K562 (cell line): ENCODE data around the gene CRB2. TPM values are rescaled to one million over a fixed set of nuclear protein-coding genes. Genes with fewer than 3 reads are reported as not detected.

Source experiments
- BDP1 ChIP-seq: IDR thresholded peaks from 3 replicates; pipeline ENCODE4 v1.6.1; 2011; ENCODE audit not compliant: insufficient read length, insufficient read depth
- CTBP1 ChIP-seq: fragments of 450-650 bp; IDR thresholded peaks from 2 replicates; pipeline ENCODE4 v1.6.1; 2016; ENCODE audit warnings: borderline replicate concordance
- JUND ChIP-seq, 2 experiments: IDR thresholded peaks; 2 replicates in 1 of 2; 3 replicates in 1 of 2; pipeline ENCODE4 v1.6.1; 2011; ENCODE audit warnings: borderline replicate concordance in 2 of 2, low read depth in 2 of 2, low read length in 2 of 2, improper control_type of control experiment in 1 of 2, missing biosample characterization in 1 of 2, missing genetic modification characterization in 1 of 2, missing genetic modification reagents in 1 of 2
- KDM4B ChIP-seq, 2 experiments: fragments of 450-650 bp in 1 of 2; sonication (generic) in 1 of 2; IDR thresholded peaks; 2 replicates each; pipeline ENCODE4 v1.6.1; 2016 to 2017; ENCODE audit warnings: borderline replicate concordance in 2 of 2, antibody characterized with exemption in 1 of 2, low read depth in 1 of 2, mild to moderate bottlenecking in 1 of 2
- MAFK ChIP-seq: IDR thresholded peaks from 2 replicates; pipeline ENCODE4 v1.6.1; 2011; ENCODE audit warnings: low read length, improper control_type of control experiment
- MXI1 ChIP-seq: IDR thresholded peaks from 2 replicates; pipeline ENCODE4 v1.6.1; 2011; ENCODE audit warnings: low read depth, mild to moderate bottlenecking, improper control_type of control experiment, low read length
- NELFE ChIP-seq: IDR thresholded peaks from 2 replicates; pipeline ENCODE4 v1.6.1; 2011; ENCODE audit warnings: mild to moderate bottlenecking; ENCODE audit not compliant: insufficient read depth, insufficient read length
- NFE2 ChIP-seq: IDR thresholded peaks from 2 replicates; pipeline ENCODE4 v1.6.1; 2014; ENCODE audit warnings: antibody characterized with exemption, low read depth
- SAP30 ChIP-seq: fragments of 200-600 bp; sonication (generic); IDR thresholded peaks from 2 replicates; pipeline ENCODE4 v1.6.1; 2012; ENCODE audit warnings: borderline replicate concordance, low read depth, mild to moderate bottlenecking, moderate library complexity, low read length, control low read depth, inconsistent platforms; ENCODE audit not compliant: insufficient read depth, poor library complexity, severe bottlenecking
- SIN3B ChIP-seq: fragments of 450-650 bp; IDR thresholded peaks from 2 replicates; pipeline ENCODE4 v1.6.1; 2017; ENCODE audit warnings: low read depth, mild to moderate bottlenecking, moderate library complexity
- SMARCA5 ChIP-seq: fragments of 450-650 bp; IDR thresholded peaks from 2 replicates; pipeline ENCODE4 v1.6.1; 2016
- SRSF7 ChIP-seq: fragments of 200-400 bp; formaldehyde crosslinking; optimal IDR thresholded peaks from 2 replicates; pipeline ENCODE3; 2017; ENCODE audit warnings: mild to moderate bottlenecking, low read depth, low read length
- TAF9B ChIP-seq: fragments of 450-650 bp; IDR thresholded peaks from 2 replicates; pipeline ENCODE4 v1.6.1; 2018; ENCODE audit warnings: mild to moderate bottlenecking; ENCODE audit not compliant: partially characterized antibody
- TBP ChIP-seq: optimal IDR thresholded peaks from 2 replicates; pipeline ENCODE3; 2011; ENCODE audit warnings: low read depth, low read length, improper control_type of control experiment
- ZBED1 ChIP-seq: IDR thresholded peaks from 2 replicates; pipeline ENCODE4 v1.6.1; 2014
- ZNF551 ChIP-seq: fragments of 250-450 bp; sonication (Bioruptor Pico); IDR thresholded peaks from 2 replicates; pipeline ENCODE4 v1.5.0; 2021; ENCODE audit warnings: mild to moderate bottlenecking, moderate library complexity
- ZNF696 ChIP-seq: fragments of 250-450 bp; sonication (Bioruptor Pico); conservative IDR thresholded peaks from 2 replicates; pipeline ENCODE4 v1.4.0; 2020; ENCODE audit warnings: mild to moderate bottlenecking, moderate library complexity
- polyA plus RNA-seq, 8 experiments: library from polyadenylated mRNA; depleted of rRNA in 4 of 8; stranded (reverse) in 5 of 8; unstranded in 3 of 8; fragments of >200 nt; fragmentation: Nextera tagmentation in 2 of 8; fragmentation: Illumina TruSeq in 1 of 8; extraction: Ambion mirVana in 2 of 8; extraction: Trizol in 1 of 8; gene quantifications; 2 replicates each; pipeline versions ENCODE4 v1.2.1 to v1.2.3, GENCODE V29; 2011 to 2014; ENCODE audit warnings: inconsistent platforms in 1 of 8, missing spikeins in 1 of 8
- total RNA-seq, 7 experiments: library from RNA; depleted of rRNA in 6 of 7; stranded (reverse); fragments of >200 nt in 6 of 7; fragmentation: Illumina TruSeq in 2 of 7; extraction: Trizol in 2 of 7; gene quantifications; 2 replicates each; pipeline versions ENCODE4 v1.2.1 to v1.2.3, GENCODE V29; 2011 to 2021; ENCODE audit warnings: low replicate concordance in 1 of 7
- TF ChIP-seq, protein P1 (sequence below), 2 experiments: fragments of 450-650 bp; conservative IDR thresholded peaks; 2 replicates each; pipeline ENCODE4 v1.6.1; 2017; ENCODE audit warnings: mild to moderate bottlenecking in 2 of 2, moderate library complexity in 2 of 2
- TF ChIP-seq, protein P2 (sequence below), 2 experiments: fragments of 450-650 bp; formaldehyde crosslinking in 1 of 2; IDR thresholded peaks; 2 replicates each; pipeline versions ENCODE4 v1.4.0 to v1.6.1; 2014 to 2020; ENCODE audit warnings: mild to moderate bottlenecking in 2 of 2, borderline replicate concordance in 1 of 2, low read depth in 1 of 2

The CRB2 gene
- total and polyA plus RNA-seq, 9 of the 15 experiments (the other 6 are each of a cell fraction or from before 2014, with no cell fraction given), result 0.13 to 1.2 (median 0.25) TPM; not detected in 2

DNA sequence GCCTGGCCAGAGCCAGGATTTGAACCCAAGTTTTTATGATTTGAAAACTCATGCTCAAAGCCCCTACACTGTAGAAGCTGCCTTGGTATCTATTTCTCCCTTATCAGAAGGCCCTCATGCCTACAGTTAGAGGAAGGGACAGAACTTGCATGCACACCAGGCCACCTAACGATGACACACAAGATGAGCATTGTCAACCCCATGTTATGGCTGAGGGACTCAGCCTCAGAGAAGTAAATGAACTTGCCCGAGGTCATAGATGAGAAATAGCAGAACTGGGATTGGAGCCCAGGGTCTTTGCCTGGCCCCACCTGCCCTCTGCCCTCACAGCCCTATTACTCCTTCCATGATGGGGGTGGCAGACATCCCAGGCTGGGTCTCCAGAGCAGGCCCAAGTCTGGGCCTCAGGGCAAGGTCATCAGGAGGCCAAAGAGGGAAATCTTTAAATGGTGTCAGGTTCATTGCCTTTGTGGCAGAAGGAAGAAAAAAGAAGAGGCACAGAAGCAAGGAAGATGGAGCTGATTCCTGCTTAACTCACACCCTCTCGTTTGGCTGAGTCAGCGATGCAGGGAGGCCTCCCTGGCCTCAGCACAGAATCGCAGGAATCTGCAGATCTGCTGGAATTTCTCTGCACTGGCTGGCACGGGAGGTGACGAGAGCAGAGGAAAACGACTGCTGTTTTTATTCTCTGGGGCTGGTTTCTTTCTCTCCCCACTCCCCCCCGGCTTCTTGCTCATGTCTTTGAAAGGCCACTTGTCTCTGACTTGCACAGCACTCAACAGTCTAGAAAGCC is 20.6 kb upstream of the CRB2 start (continued):
- peak; percentile 44; the same call in 1 of the 2 replicates for TF ChIP-seq JUND (IDR thresholded peaks at IDR 0.05; ENCODE audit: borderline replicate concordance, low read depth, low read length)
- TF ChIP-seq JUND (tag; IDR thresholded peaks at IDR 0.05; ENCODE audit: borderline replicate concordance, low read depth, low read length), result no peak
- TF ChIP-seq ZNF551 (CRISPR knock-in tag), result no peak
- no peak for TF ChIP-seq ZBED1
- TF ChIP-seq NFE2, result peak; percentile 63
- no peak for TF ChIP-seq SAP30
- TF ChIP-seq KDM4B (IDR thresholded peaks at IDR 0.05; ENCODE audit: borderline replicate concordance in 2 of 2, low read depth in 1 of 2), result no peak
- TF ChIP-seq BDP1, result no peak
- no peak for TF ChIP-seq SIN3B
- TF ChIP-seq, protein P1, sequence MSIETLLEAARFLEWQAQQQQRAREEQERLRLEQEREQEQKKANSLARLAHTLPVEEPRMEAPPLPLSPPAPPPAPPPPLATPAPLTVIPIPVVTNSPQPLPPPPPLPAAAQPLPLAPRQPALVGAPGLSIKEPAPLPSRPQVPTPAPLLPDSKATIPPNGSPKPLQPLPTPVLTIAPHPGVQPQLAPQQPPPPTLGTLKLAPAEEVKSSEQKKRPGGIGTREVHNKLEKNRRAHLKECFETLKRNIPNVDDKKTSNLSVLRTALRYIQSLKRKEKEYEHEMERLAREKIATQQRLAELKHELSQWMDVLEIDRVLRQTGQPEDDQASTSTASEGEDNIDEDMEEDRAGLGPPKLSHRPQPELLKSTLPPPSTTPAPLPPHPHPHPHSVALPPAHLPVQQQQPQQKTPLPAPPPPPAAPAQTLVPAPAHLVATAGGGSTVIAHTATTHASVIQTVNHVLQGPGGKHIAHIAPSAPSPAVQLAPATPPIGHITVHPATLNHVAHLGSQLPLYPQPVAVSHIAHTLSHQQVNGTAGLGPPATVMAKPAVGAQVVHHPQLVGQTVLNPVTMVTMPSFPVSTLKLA (conservative IDR thresholded peaks at IDR 0.05), result no peak
- TF ChIP-seq, protein P2, sequence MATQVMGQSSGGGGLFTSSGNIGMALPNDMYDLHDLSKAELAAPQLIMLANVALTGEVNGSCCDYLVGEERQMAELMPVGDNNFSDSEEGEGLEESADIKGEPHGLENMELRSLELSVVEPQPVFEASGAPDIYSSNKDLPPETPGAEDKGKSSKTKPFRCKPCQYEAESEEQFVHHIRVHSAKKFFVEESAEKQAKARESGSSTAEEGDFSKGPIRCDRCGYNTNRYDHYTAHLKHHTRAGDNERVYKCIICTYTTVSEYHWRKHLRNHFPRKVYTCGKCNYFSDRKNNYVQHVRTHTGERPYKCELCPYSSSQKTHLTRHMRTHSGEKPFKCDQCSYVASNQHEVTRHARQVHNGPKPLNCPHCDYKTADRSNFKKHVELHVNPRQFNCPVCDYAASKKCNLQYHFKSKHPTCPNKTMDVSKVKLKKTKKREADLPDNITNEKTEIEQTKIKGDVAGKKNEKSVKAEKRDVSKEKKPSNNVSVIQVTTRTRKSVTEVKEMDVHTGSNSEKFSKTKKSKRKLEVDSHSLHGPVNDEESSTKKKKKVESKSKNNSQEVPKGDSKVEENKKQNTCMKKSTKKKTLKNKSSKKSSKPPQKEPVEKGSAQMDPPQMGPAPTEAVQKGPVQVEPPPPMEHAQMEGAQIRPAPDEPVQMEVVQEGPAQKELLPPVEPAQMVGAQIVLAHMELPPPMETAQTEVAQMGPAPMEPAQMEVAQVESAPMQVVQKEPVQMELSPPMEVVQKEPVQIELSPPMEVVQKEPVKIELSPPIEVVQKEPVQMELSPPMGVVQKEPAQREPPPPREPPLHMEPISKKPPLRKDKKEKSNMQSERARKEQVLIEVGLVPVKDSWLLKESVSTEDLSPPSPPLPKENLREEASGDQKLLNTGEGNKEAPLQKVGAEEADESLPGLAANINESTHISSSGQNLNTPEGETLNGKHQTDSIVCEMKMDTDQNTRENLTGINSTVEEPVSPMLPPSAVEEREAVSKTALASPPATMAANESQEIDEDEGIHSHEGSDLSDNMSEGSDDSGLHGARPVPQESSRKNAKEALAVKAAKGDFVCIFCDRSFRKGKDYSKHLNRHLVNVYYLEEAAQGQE (IDR thresholded peaks at IDR 0.05; ENCODE audit: borderline replicate concordance), result no peak
- TF ChIP-seq, protein P2 (CRISPR knock-in tag; IDR thresholded peaks at IDR 0.05; ENCODE audit: low read depth), result no peak
- TF ChIP-seq MXI1, result no peak
- TF ChIP-seq TBP, result peak; percentile 18
- TF ChIP-seq TAF9B, result no peak
- peak; percentile 93 for TF ChIP-seq MAFK
- TF ChIP-seq SMARCA5, result no peak
- TF ChIP-seq CTBP1, result 0 out of 2 replicates have a peak, but pooled peaks have one; percentile 55
- TF ChIP-seq SRSF7, result no peak
- TF ChIP-seq ZNF696 (CRISPR knock-in tag), result no peak
- no peak for TF ChIP-seq NELFE
